Fibroblast of lung (primary cell): ENCODE results near the gene OSBPL1A.

Experiments
- CTCF ChIP-seq, 2 donors: IDR thresholded peaks in 1 of 2; conservative IDR thresholded peaks in 1 of 2; 1 replicate in 1 of 2; 2 replicates in 1 of 2; pipeline ENCODE4 v1.5.1; 2011 to 2012; ENCODE audit warnings: low read length in 2 of 2, control low read depth in 1 of 2, inconsistent platforms in 1 of 2, low read depth in 1 of 2, mild to moderate bottlenecking in 1 of 2
- EZH2 ChIP-seq: IDR thresholded peaks from 2 replicates; pipeline ENCODE4 v1.5.1; 2012; ENCODE audit warnings: low read length, control low read depth, mild to moderate bottlenecking; ENCODE audit errors: missing control alignments

GRCh38 chr18:24362757-24363156 is 34.9 kb downstream of the OSBPL1A start:
- no peak for TF ChIP-seq CTCF (conservative IDR thresholded peaks at IDR 0.05 in 1 of 2, IDR thresholded peaks at IDR 0.05 in 1 of 2; ENCODE audit: low read depth in 1 of 2, low read length in 2 of 2)
- TF ChIP-seq EZH2: no peak
